Measurements from ENCODE around the gene CACNA1I.

CACNA1I gene

GRCh38 chr22:39634530-39635405 is 64.2 kb downstream of the CACNA1I start (continued):
- TF ChIP-seq CTCF (tag by site-specific recombination; IDR thresholded peaks at IDR 0.05) (no peak), HIC1 (tag by site-specific recombination; IDR thresholded peaks at IDR 0.05) (peak; percentile 31; the same call in 1 of the 2 replicates), ZNF426 (tag by site-specific recombination; IDR thresholded peaks at IDR 0.05) (no peak), KLF16 (tag by site-specific recombination; IDR thresholded peaks at IDR 0.05) (no peak), ZNF24 (tag by site-specific recombination; IDR thresholded peaks at IDR 0.05) (peak; percentile 66; the same call in 1 of the 2 replicates), IKZF3 (tag by site-specific recombination; IDR thresholded peaks at IDR 0.05) (peak; percentile 38; the same call in 1 of the 2 replicates), FEZF1 (tag by site-specific recombination; IDR thresholded peaks at IDR 0.05) (no peak), ZNF19 (tag by site-specific recombination; IDR thresholded peaks at IDR 0.05; ENCODE audit: low read depth) (no peak), ZNF623 (tag by site-specific recombination; IDR thresholded peaks at IDR 0.05) (no peak), ZNF768 (tag by site-specific recombination; IDR thresholded peaks at IDR 0.05) (no peak), ZIC2 (tag by site-specific recombination; IDR thresholded peaks at IDR 0.05) (no peak; the same call in 1 of the 2 replicates)
- TF ChIP-seq, protein P1, sequence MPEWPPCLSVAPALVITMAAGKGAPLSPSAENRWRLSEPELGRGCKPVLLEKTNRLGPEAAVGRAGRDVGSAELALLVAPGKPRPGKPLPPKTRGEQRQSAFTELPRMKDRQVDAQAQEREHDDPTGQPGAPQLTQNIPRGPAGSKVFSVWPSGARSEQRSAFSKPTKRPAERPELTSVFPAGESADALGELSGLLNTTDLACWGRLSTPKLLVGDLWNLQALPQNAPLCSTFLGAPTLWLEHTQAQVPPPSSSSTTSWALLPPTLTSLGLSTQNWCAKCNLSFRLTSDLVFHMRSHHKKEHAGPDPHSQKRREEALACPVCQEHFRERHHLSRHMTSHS (tag by site-specific recombination; IDR thresholded peaks at IDR 0.05), result no peak
- TF ChIP-seq, protein P2, sequence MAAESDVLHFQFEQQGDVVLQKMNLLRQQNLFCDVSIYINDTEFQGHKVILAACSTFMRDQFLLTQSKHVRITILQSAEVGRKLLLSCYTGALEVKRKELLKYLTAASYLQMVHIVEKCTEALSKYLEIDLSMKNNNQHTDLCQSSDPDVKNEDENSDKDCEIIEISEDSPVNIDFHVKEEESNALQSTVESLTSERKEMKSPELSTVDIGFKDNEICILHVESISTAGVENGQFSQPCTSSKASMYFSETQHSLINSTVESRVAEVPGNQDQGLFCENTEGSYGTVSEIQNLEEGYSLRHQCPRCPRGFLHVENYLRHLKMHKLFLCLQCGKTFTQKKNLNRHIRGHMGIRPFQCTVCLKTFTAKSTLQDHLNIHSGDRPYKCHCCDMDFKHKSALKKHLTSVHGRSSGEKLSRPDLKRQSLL (tag by site-specific recombination; IDR thresholded peaks at IDR 0.05), result no peak
- TF ChIP-seq, protein P3, sequence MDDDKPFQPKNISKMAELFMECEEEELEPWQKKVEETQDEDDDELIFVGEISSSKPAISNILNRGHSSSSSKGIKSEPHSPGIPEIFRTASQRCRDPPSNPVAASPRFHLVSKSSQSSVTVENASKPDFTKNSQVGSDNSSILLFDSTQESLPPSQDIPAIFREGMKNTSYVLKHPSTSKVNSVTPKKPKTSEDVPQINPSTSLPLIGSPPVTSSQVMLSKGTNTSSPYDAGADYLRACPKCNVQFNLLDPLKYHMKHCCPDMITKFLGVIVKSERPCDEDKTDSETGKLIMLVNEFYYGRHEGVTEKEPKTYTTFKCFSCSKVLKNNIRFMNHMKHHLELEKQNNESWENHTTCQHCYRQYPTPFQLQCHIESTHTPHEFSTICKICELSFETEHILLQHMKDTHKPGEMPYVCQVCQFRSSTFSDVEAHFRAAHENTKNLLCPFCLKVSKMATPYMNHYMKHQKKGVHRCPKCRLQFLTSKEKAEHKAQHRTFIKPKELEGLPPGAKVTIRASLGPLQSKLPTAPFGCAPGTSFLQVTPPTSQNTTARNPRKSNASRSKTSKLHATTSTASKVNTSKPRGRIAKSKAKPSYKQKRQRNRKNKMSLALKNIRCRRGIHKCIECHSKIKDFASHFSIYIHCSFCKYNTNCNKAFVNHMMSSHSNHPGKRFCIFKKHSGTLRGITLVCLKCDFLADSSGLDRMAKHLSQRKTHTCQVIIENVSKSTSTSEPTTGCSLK (tag by site-specific recombination; IDR thresholded peaks at IDR 0.05), result no peak
- TF ChIP-seq, protein P4, sequence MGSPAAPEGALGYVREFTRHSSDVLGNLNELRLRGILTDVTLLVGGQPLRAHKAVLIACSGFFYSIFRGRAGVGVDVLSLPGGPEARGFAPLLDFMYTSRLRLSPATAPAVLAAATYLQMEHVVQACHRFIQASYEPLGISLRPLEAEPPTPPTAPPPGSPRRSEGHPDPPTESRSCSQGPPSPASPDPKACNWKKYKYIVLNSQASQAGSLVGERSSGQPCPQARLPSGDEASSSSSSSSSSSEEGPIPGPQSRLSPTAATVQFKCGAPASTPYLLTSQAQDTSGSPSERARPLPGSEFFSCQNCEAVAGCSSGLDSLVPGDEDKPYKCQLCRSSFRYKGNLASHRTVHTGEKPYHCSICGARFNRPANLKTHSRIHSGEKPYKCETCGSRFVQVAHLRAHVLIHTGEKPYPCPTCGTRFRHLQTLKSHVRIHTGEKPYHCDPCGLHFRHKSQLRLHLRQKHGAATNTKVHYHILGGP (tag by site-specific recombination; IDR thresholded peaks at IDR 0.05), result no peak; the same call in 1 of the 2 replicates

GRCh38 chr22:39635719-39636118 is 65.2 kb downstream of the CACNA1I start:
- peaks cover 7% of the 10 kb centered on the region for H3K4me1 ChIP-seq (ENCODE audit: control insufficient read depth, insufficient read depth, low read length)
- no peak overlapping the region for H3K4me3 ChIP-seq (ENCODE audit: low read depth, low read length)
- H3K36me3 ChIP-seq (ENCODE audit: control insufficient read depth in 2 of 2, insufficient read depth in 1 of 2, low read length in 2 of 2), result no peaks in the 10 kb centered on the region
- CTCF ChIA-PET, result no interaction called here
- H3K9me3 ChIP-seq (ENCODE audit: control insufficient read depth, insufficient read depth, low read depth, low read length), result no peaks in the 10 kb centered on the region; the same call in 1 of the 2 replicates
- POLR2A ChIA-PET, result no interaction called here
- H3K27ac ChIP-seq (ENCODE audit: extremely low read depth, low read depth, low read length), result no peak overlapping the region
- TF ChIP-seq ZNF350 (tag by site-specific recombination; IDR thresholded peaks at IDR 0.05), result no peak
- TF ChIP-seq, protein P5, sequence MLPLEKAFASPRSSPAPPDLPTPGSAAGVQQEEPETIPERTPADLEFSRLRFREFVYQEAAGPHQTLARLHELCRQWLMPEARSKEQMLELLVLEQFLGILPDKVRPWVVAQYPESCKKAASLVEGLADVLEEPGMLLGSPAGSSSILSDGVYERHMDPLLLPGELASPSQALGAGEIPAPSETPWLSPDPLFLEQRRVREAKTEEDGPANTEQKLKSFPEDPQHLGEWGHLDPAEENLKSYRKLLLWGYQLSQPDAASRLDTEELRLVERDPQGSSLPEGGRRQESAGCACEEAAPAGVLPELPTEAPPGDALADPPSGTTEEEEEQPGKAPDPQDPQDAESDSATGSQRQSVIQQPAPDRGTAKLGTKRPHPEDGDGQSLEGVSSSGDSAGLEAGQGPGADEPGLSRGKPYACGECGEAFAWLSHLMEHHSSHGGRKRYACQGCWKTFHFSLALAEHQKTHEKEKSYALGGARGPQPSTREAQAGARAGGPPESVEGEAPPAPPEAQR (tag by site-specific recombination; IDR thresholded peaks at IDR 0.05), result no peak
- TF ChIP-seq KLF17 (tag by site-specific recombination; IDR thresholded peaks at IDR 0.05), result peak; percentile 53
- no peak for TF ChIP-seq ZNF433 (tag by site-specific recombination; IDR thresholded peaks at IDR 0.05; ENCODE audit: low read depth)
- peak; percentile 54 for TF ChIP-seq ZFHX2 (tag by site-specific recombination; conservative IDR thresholded peaks at IDR 0.05)
- no peak for TF ChIP-seq GFI1B (tag by site-specific recombination; IDR thresholded peaks at IDR 0.05)
- TF ChIP-seq EGR2 (tag by site-specific recombination; IDR thresholded peaks at IDR 0.05; ENCODE audit: low read depth), result peak; percentile 48; the same call in 1 of the 2 replicates

All from HEK293 (cell line).